ENCODE results near the gene ATP1A3. TPM values are rescaled to one million over a fixed set of nuclear protein-coding genes. Genes with fewer than 3 reads are reported as not detected.

Gene ATP1A3
- polyA plus RNA-seq, 1 of the 3 experiments (the other 2 are of a cell fraction) = 0.77 TPM

DNA sequence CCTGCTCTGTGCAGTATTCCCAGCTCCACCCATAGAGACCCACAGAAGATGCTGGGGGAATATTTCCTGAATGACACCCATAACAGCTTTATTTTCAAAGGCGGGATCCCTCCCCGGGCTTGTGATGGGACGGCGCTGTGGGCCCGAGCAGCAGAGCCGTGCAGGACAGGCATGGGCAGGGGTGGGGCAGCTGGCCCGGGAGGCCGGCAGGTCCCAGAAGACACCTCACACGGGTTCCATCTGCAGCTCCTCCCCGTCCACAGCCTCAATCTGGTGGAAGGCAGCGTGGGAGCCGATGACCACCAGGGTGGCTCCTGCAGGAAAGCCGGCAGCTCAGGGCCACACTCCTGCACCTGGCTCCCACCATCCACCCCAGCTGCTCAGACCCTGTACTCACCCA lies 37.4 kb downstream of the ATP1A3 start:
- no peak overlapping the region for H2AFZ ChIP-seq (ENCODE audit: low read depth)
- H3K9me3 ChIP-seq = no peaks in the 10 kb centered on the region
- peaks cover 0 to 11% of the 10 kb centered on the region in 2 experiments for H3K36me3 ChIP-seq (replicated peaks in 1 of 2; ENCODE audit: control insufficient read depth in 1 of 2, insufficient read depth in 2 of 2, low read length in 1 of 2)
- no peak overlapping the region for H3K4me2 ChIP-seq
- H3K4me1 ChIP-seq (ENCODE audit: control insufficient read depth in 1 of 2, insufficient read depth in 2 of 2, low read depth in 1 of 2, low read length in 1 of 2) = peaks cover 6 to 12% of the 10 kb centered on the region in 2 experiments; a peak in 2 of 4 replicates
- 93% methylated on average over 6 of the region's 13 CpGs for WGBS (ENCODE audit: low lambda C conversion rate)
- CTCF ChIA-PET = interaction anchor here (0.7 to 4.0 kb wide), 12 partner anchors 15 to 163 kb away, joined by 3 to 38 read pairs (median 6); partner anchors contain the start of gene RPS19
- no peak overlapping the region for H3K4me3 ChIP-seq (ENCODE audit: low read depth in 2 of 2, low read length in 1 of 2)
- POLR2A ChIA-PET = interaction anchor here (1.2 kb wide), 1 partner anchor 39 kb away, joined by 3 read pairs; no protein-coding TSS in a partner anchor
- DNase-seq = no peak
- no peak for TF ChIP-seq YY1 (IDR thresholded peaks at IDR 0.05; ENCODE audit: low read depth)
- TF ChIP-seq ELF1 (IDR thresholded peaks at IDR 0.05) = no peak
- no peak for TF ChIP-seq FOSL2 (IDR thresholded peaks at IDR 0.05; ENCODE audit: borderline replicate concordance, low read depth)
- TF ChIP-seq TAF1 (IDR thresholded peaks at IDR 0.05; ENCODE audit: borderline replicate concordance, low read depth, low read length) = no peak
- TF ChIP-seq NFIC (IDR thresholded peaks at IDR 0.05; ENCODE audit: borderline replicate concordance) = no peak
- no peak for TF ChIP-seq RCOR1 (IDR thresholded peaks at IDR 0.05; ENCODE audit: low read length)
- TF ChIP-seq POLR2AphosphoS5 (IDR thresholded peaks at IDR 0.05; ENCODE audit: low read depth, low read length) = no peak
- no peak for TF ChIP-seq RFX5 (IDR thresholded peaks at IDR 0.05; ENCODE audit: low read length)
- TF ChIP-seq, protein P1, sequence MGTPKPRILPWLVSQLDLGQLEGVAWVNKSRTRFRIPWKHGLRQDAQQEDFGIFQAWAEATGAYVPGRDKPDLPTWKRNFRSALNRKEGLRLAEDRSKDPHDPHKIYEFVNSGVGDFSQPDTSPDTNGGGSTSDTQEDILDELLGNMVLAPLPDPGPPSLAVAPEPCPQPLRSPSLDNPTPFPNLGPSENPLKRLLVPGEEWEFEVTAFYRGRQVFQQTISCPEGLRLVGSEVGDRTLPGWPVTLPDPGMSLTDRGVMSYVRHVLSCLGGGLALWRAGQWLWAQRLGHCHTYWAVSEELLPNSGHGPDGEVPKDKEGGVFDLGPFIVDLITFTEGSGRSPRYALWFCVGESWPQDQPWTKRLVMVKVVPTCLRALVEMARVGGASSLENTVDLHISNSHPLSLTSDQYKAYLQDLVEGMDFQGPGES (IDR thresholded peaks at IDR 0.05; ENCODE audit: low read depth, low read length) = no peak
- no peak for TF ChIP-seq SIN3A (IDR thresholded peaks at IDR 0.05; ENCODE audit: borderline replicate concordance, low read depth, low read length)
- TF ChIP-seq MXI1 (IDR thresholded peaks at IDR 0.05; ENCODE audit: low read depth, low read length) = no peak
- no peak for TF ChIP-seq FOXJ3 (CRISPR knock-in tag; IDR thresholded peaks at IDR 0.05)
- TF ChIP-seq GATA2 (CRISPR knock-in tag; IDR thresholded peaks at IDR 0.05) = no peak
- no peak for TF ChIP-seq PBX3 (IDR thresholded peaks at IDR 0.05)
- TF ChIP-seq TEAD4 (IDR thresholded peaks at IDR 0.05; ENCODE audit: borderline replicate concordance, insufficient read depth) = no peak
- no peak for TF ChIP-seq GABPA (IDR thresholded peaks at IDR 0.05; ENCODE audit: low read depth)
- TF ChIP-seq EP300 (IDR thresholded peaks at IDR 0.05; ENCODE audit: borderline replicate concordance in 1 of 2, low read depth in 1 of 2, low read length in 1 of 2) = no peak
- TF ChIP-seq REST (IDR thresholded peaks at IDR 0.05; ENCODE audit: low read depth, low read length) = no peak
- TF ChIP-seq, protein P2, sequence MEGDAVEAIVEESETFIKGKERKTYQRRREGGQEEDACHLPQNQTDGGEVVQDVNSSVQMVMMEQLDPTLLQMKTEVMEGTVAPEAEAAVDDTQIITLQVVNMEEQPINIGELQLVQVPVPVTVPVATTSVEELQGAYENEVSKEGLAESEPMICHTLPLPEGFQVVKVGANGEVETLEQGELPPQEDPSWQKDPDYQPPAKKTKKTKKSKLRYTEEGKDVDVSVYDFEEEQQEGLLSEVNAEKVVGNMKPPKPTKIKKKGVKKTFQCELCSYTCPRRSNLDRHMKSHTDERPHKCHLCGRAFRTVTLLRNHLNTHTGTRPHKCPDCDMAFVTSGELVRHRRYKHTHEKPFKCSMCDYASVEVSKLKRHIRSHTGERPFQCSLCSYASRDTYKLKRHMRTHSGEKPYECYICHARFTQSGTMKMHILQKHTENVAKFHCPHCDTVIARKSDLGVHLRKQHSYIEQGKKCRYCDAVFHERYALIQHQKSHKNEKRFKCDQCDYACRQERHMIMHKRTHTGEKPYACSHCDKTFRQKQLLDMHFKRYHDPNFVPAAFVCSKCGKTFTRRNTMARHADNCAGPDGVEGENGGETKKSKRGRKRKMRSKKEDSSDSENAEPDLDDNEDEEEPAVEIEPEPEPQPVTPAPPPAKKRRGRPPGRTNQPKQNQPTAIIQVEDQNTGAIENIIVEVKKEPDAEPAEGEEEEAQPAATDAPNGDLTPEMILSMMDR (IDR thresholded peaks at IDR 0.05) = no peak
- no peak for TF ChIP-seq JUND (IDR thresholded peaks at IDR 0.05)
- H3F3A ChIP-seq (replicated peaks; ENCODE audit: insufficient read depth) = no peaks in the 10 kb centered on the region
- no peaks in the 10 kb centered on the region for H3K27me3 ChIP-seq (ENCODE audit: insufficient read depth)
- 0 out of 2 replicates have a peak, but pooled peaks cover 4% of the 10 kb centered on the region for H4K20me1 ChIP-seq (ENCODE audit: insufficient read depth)
- no peaks in the 10 kb centered on the region for H3K9me2 ChIP-seq
- no peak overlapping the region for H3K27ac ChIP-seq (ENCODE audit: low read depth in 2 of 2, low read length in 1 of 2)
- no peak overlapping the region for H3K9ac ChIP-seq
- no peaks in the 10 kb centered on the region for H3K79me2 ChIP-seq (ENCODE audit: insufficient read depth)

Measured in SK-N-SH (cell line).